OCI-LY3 (cell line): ENCODE results near the gene ADARB1.

Experiments
- EZH2phosphoT487 ChIP-seq: fragments of 200-600 bp; shearing (Covaris generic); IDR thresholded peaks from 2 replicates; pipeline ENCODE4 v1.6.1; 2018; ENCODE audit warnings: antibody characterized with exemption, mixed run types, low read depth
- TF ChIP-seq, protein P1 (sequence below): fragments of 200-600, 300-600 bp; sonication (generic); IDR thresholded peaks from 2 replicates; pipeline ENCODE4 v1.5.1; 2014; ENCODE audit warnings: antibody characterized with exemption, low read length, low read depth

DNA sequence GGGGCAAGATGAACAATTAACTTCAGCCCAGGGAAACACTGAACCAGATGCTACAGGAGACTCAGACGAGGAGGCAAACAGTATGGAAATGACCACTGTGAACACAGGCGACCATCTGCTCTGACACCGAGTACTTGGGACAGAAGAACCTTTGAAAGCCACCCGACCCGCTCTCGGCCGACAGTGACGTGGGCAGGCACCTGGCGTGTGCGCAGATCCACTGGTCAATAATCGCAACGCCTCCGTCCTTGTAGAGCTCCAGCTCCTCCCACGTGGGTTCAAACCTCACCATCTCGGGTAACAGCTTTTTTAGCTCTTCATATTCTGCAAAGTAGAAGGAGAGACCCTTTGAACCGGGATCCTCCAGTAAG, 193.0 kb downstream of the ADARB1 start:
- TF ChIP-seq, protein P1, sequence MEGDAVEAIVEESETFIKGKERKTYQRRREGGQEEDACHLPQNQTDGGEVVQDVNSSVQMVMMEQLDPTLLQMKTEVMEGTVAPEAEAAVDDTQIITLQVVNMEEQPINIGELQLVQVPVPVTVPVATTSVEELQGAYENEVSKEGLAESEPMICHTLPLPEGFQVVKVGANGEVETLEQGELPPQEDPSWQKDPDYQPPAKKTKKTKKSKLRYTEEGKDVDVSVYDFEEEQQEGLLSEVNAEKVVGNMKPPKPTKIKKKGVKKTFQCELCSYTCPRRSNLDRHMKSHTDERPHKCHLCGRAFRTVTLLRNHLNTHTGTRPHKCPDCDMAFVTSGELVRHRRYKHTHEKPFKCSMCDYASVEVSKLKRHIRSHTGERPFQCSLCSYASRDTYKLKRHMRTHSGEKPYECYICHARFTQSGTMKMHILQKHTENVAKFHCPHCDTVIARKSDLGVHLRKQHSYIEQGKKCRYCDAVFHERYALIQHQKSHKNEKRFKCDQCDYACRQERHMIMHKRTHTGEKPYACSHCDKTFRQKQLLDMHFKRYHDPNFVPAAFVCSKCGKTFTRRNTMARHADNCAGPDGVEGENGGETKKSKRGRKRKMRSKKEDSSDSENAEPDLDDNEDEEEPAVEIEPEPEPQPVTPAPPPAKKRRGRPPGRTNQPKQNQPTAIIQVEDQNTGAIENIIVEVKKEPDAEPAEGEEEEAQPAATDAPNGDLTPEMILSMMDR, result no peak
- no peak for TF ChIP-seq EZH2phosphoT487
